Femur (tissue), 1 donor: ENCODE results near the gene MBTPS2.
"Not testable (repeated sequence)": the region's sequence is repeated elsewhere in the genome, so short reads cannot be mapped to it uniquely, and the experiment has no call there.

Experiments used
- DNase-seq: peaks from one replicate; pipeline ENCODE4 v3.0.0-alpha.2; 2017

MBTPS2 gene

GRCh38 chrX:21863241-21863640, 23.8 kb downstream of the MBTPS2 start:
- no peak for DNase-seq

DNA sequence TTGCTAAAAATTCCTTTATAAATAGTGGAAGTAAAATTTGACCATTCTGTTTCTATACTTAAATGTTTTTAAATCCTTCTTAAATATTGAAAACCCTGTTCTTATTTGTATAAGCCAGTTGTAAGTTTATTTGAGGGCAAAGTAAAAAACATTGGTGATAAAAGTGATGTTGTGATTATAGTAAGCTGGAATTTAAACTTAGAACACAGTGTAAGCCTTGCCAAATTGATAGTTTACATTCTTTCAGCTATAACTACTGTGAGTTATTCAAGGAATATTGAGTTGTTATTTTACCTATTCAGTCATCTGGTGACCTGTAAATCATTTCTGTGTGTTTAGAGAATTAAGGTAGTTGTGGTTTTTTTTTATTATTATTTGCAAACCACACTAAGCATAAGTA, 26.0 kb downstream of the MBTPS2 start:
- no peak for DNase-seq

DNA sequence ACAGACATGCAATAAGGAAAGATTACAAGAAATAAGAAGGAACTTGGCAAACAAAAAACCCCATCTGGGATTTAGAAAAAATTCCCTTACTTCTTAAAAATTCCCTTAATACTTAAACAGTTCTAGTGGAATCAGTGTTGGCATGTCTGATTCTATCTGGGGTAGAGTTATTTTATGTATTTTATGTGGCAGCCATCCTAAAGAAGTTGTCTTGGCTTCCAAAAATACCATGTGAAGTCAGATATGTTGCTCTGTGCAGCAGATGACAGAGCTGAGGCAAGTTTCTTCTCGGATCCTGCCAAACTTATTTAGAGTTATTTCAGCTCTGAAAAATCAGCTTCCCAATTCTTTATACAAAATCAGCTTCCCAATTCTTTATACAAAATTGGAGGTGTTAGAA, 31.1 kb downstream of the MBTPS2 start:
- no peak for DNase-seq

DNA sequence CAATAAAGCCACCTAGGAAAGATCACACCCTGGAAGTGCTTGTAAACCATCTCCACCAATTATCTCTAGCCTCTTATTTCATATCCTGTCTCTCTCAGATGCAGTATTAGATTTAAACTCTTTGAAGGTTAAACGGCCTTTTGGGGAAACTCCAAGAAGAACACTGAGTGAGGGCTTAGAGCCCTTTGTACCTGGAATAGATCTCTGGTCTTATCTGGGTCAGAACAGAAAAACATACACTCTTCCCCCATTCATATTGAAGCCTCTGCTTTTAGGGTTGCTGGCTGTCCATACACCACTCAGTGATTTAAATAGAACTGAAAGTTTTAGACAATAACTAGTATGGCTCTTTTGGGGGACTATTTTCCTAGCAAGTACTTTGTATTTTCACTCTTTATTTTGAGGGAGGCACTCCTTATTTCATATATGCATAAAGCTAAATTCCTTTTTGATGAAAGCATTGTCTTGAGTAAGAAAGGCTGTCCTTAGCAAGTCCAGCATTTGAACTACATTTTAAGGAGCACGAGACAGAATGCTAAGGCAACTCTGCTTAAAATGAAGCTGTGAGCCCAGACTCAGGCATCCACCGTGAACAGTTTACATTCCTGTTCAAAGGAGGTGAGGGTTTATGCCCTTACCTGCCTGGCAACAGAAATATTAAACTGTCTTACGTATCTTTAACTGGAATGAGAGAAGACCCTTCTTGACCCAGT, 33.8 kb downstream of the MBTPS2 start:
- no peak for DNase-seq

GRCh38 chrX:21874182-21874581, 34.8 kb downstream of the MBTPS2 start:
- not testable (repeated sequence) for DNase-seq

DNA sequence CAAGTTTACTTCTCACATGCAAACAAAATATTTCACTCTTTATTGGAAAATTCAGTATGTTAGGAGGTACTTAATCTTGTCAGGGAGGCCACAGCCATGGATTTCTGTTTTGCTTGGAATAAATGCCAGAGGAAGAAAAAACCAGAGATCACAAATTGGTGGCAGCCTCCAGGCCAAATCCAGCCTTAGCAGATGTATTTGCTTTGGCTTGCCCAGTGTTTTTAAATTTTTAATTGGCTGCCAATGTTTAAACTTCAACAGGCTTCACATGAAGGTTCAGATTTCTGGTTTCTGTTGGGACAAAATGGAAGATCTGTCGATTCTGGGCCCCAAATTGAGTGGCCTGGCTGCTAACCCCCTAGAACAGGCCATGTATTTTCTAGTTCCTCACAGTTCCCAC, 35.6 kb downstream of the MBTPS2 start:
- DNase-seq: no peak

DNA sequence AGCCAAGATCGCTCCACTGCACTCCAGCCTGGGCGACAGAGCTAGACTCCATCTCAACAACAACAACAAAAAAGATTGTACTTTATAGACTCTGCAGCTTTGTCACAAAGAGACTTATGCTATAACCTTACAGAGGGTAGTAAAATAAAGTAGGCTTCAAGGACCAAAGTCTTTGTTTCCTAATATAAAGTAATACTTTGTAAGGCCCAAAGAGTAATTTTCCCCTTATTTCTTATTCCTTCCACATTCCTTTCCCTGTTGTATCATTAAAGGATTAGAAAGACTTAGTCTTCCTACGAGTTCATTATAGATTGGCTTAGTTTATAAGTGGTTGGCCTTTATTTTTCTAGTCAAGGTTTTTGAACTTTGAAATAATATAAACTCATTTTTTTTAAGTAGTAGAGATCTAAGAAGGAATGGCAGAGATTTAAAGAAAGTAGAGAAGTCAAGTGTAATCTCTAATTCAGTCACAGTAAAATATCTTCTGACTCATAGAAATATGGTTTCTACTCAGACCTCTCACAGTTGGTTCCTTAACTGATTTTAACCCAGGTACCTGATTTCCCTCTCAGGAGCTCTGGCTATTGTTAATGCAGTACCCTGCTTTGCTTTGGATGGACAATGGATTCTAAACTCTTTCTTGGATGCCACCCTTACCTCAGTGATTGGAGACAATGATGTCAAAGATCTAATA, 42.6 kb downstream of the MBTPS2 start:
- no peak for DNase-seq

DNA sequence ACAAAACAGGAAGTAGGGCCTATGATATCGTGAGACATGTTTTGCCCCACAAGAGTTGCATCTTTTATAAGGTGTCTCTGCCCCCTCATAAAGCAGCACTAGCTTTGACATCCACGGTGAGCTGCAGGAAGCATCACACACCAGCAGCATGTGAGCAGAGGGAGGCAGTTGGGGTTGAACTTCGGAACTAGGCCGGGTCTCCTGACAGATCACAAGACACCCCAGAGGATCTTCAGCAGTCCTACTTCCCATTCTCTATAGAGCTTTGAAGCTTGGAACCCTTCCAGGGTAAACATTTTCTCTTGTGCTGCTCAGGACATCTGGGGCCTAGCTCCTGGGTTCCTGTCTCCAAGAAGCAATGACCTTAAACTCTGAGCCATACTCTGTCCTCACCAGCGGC, 43.8 kb downstream of the MBTPS2 start:
- no peak for DNase-seq

DNA sequence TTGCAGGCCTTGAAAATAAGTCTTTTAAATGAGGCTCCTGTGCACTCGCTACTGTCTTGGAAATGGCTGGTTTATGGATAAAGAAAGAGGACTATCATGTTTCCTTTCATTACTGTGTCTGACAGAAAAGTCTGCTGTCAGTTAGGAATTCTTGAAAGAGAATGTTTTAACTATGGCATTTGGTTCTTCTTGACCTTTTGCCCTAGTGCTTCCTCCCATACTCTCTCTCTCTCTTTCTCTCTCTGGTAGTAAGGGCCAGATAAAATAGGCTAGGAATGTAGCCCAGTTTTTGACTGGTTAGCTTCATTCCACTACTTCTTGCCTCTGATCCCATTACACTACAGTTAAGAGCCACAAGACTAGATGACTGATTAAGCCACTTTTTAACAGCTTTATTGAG, 46.2 kb downstream of the MBTPS2 start:
- no peak for DNase-seq

- no peak for DNase-seq
Measured at GRCh38 chrX:21905313-21905712, 65.9 kb downstream of the MBTPS2 start.

GRCh38 chrX:21905953-21906352, 66.5 kb downstream of the MBTPS2 start:
- no peak for DNase-seq

GRCh38 chrX:21907260-21907659, 67.8 kb downstream of the MBTPS2 start:
- no peak for DNase-seq

- no peak for DNase-seq
Measured at GRCh38 chrX:21911481-21911880, 72.1 kb downstream of the MBTPS2 start.

DNA sequence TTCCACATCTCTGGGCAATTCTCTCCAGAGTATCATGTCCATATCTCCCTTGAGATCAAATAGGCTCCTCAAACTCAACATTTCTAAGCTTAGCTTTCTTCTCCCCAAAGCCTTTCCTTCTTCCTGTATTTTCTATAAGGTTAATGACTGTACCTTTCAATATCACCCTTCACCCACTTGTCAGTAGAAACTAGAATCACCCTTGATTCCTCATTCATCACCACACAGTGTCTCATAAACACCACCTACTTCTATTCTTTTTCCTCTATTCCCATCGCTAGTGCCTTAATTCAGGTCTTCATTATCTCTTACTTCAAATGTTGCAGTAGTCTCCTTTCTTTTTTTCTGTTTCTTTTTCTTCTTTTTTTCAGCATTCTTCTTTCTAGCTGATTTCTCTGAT, 72.8 kb downstream of the MBTPS2 start:
- no peak for DNase-seq

GRCh38 chrX:21912989-21913388, 73.6 kb downstream of the MBTPS2 start:
- no peak for DNase-seq

GRCh38 chrX:21926116-21926515, 86.7 kb downstream of the MBTPS2 start:
- DNase-seq: no peak

- DNase-seq: no peak
Measured at GRCh38 chrX:21926527-21927278, 87.3 kb downstream of the MBTPS2 start.

DNA sequence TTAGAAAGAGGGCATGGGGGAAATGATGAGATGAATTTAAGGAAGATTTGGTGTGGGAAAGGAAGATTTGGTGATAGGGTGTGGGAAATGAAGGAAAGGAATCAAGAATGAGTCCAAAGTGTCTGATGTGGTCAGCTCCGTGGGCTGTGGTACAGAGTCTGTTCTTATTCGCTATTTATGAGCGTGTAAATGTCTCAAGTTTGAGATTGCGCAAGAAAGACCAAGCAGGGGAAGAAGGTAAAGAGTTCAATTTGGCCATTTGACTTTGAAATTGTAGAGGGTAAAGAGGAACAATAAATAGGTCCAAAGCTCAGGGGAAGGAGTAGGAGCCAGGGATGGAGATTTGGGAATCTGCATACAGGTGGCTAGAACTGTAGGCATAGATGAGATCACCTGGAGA, 89.8 kb downstream of the MBTPS2 start:
- DNase-seq: no peak

- no peak for DNase-seq
Measured at GRCh38 chrX:21930986-21931385, 91.6 kb downstream of the MBTPS2 start.

DNA sequence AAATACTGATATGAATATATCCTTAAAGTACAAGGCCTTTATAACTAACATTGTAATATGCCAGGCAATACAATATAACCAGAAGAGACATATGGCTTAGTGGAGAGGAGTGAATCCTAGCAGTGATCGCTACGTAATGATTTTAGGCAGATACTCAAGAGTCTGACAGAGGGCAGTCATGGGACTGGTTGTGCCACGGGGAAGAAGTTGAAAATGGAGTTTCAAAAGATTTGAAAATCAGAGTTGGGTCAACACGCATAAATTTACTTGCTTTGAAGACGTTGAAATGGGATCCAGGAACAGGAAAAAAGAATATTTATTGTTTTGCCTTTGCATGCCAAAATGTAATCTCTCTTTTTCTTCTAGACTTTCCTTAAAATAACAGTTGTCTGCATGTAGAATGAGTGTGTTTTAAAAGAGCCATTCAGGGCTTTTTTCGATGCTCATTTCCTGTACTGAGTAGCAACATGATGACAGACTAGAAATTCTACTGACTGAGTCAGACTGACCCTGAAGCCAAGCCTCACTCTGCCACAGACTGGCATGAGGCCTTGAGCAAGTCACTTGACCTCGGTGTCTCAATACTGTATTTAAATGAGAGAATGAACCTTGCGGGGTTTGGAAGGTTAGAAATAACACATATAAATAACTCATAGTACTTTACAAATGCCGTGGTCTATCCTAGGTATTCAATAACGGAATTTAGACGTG, 93.0 kb downstream of the MBTPS2 start:
- DNase-seq: no peak

DNA sequence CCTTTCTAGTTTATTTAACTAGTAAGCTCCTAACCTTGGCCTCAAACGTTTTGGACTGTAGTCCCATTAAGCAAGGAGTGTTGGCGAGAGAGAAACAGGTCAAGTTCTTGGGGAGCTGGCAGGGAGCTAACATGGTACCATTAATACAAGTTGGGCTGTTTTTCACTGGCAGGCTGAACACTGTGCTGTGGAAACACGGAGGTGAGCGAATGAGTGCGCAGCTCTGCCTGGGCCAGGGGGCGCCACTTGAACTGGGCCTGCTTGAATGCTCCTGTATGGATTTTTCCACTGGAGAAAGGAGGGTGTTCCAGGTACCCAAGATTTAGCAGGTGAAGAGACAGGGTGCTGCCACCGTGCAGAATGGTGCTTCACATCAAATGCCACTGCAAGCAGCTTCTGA, 93.7 kb downstream of the MBTPS2 start:
- DNase-seq: no peak

- DNase-seq: no peak
Measured at GRCh38 chrX:21934414-21934813, 95.0 kb downstream of the MBTPS2 start.
